GM23248 (cell line): ENCODE data around the gene PARD3B.

Experiments
- EZH2 ChIP-seq: fragments of 200-600 bp; sonication (generic); IDR thresholded peaks from 2 replicates; pipeline ENCODE4 v1.6.1; 2018; ENCODE audit warnings: antibody characterized with exemption, mild to moderate bottlenecking; ENCODE audit not compliant: insufficient read depth, poor library complexity, severe bottlenecking
- EZH2phosphoT487 ChIP-seq: fragments of 200-600 bp; sonication (generic); IDR thresholded peaks from 2 replicates; pipeline ENCODE4 v1.6.1; 2018; ENCODE audit warnings: antibody characterized with exemption, moderate library complexity, mild to moderate bottlenecking, low read depth; ENCODE audit not compliant: insufficient read depth

- no peak for TF ChIP-seq EZH2
- no peak for TF ChIP-seq EZH2phosphoT487
Measured at GRCh38 chr2:205409411-205409810, 864.1 kb downstream of the PARD3B start.
